ENCODE measurements around the gene ECE2.
"Not testable (repeated sequence)": the region's sequence is repeated elsewhere in the genome, so short reads cannot be mapped to it uniquely, and the experiment has no call there.

ECE2 gene

DNA sequence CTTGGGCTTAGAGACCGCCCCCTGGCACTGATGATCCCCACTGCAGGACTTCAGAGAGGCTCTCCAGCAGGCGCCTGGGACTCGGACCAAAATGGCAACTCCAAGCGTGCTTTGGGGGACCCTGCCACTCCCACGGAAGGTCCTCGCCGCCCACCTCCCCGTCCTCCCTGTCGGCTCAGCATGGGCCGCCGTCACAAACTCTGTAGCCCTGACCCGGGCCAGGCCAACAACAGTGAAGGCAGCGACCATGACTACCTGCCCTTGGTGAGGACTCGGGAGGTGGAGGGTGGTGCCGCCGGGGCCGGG, 34.7 kb upstream of the ECE2 start:
- no peak for DNase-seq

DNA sequence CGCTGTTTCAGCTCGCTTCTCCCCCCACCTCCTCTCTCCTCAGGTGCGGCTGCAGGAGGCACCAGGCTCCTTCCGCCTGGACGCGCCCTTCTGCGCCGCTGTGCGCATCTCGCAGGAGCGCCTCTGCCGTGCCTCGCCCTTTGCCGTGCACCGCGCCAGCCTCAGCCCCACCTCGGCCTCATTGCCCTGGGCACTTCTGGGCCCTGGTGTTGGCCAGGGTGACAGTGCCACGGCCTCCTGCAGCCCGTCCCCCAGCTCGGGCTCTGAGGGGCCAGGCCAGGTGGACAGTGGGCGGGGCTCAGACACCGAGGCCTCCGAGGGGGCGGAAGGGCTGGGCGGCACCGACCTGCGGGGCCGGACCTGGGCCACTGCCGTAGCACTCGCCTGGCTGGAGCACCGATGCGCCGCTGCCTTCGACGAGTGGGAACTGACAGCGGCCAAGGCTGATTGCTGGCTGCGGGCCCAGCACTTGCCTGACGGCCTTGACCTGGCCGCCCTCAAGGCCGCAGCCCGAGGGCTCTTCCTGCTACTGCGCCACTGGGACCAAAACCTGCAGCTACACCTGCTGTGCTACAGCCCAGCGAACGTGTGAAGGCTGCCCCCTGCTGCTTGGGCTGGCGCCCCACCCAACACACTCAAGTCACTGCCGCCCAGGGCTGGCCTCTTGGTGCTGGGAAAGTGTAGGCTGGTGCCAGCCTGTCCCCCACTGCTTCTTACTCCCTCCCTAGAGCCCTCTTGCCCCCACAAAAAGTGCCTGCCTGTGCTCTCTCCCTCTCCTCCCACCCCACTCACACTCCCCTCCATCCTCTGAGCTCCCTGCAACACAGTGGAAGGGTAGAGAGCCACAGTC, 34.1 kb upstream of the ECE2 start:
- DNase-seq, result peak; percentile 85

GRCh38 chr3:184242297-184242685, 33.5 kb upstream of the ECE2 start:
- DNase-seq, result no peak

DNA sequence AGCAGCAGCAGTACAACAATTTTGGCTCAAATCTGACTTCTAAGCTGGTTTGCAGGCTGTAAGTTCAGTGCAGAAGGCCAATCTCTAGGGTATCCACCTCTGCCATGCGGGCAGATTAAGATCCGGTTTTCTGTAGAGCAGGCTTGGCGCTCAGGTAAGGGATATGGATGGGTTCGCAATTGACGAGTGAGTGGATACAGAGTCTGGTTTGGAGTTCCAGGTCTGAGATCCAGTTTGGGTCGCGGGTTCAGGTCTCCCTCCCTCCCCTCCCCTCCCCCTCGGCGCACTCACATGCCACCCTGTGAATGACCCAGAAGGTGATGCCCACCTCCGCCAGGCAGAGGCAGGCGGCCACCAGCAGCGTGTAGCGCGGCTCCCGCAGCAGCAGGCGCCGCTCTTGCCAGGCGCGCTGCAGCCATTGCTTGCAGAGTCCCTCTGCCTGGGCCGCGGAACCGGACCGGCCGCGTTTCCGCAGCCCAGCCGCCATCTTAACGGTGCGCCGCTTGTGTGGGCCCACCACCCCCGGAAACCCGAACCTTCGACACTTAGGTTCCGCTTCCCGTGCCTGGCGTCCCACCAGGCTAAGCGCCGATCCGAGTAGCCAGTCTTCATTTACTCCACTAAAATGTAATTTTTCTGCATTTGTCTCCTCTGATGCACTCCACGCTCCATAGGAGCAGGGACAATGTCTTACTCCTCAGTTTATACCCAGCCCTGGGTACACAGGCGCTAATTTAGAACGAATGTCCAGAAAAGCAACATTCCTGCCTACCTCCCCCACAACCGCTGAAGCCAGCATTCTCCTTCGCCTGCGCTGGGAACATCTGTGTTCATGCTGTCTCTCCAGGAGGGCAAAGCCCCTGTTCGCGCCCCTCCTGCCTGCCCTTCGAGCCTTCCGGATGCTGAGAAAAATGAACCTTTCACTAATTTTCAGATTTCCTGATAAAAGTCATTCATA, 27.1 kb upstream of the ECE2 start, which contains the start of gene ALG3:
Gene ALG3, minus strand, starts transcription at position 509 of the 958 bp plus-strand sequence. Its CDS starts 22 bp downstream, at position 487.
- DNase-seq, result peak; percentile 92

- DNase-seq, result peak; percentile 100
Measured at GRCh38 chr3:184249412-184250166, 26.2 kb upstream of the ECE2 start, which contains the start of gene EEF1AKMT4. EEF1AKMT4 (plus strand) TSS chr3:184249672; CDS start chr3:184249695, 23 bp downstream.

- DNase-seq, result peak; percentile 95
Measured at GRCh38 chr3:184250167-184250828, 25.5 kb upstream of the ECE2 start.

DNA sequence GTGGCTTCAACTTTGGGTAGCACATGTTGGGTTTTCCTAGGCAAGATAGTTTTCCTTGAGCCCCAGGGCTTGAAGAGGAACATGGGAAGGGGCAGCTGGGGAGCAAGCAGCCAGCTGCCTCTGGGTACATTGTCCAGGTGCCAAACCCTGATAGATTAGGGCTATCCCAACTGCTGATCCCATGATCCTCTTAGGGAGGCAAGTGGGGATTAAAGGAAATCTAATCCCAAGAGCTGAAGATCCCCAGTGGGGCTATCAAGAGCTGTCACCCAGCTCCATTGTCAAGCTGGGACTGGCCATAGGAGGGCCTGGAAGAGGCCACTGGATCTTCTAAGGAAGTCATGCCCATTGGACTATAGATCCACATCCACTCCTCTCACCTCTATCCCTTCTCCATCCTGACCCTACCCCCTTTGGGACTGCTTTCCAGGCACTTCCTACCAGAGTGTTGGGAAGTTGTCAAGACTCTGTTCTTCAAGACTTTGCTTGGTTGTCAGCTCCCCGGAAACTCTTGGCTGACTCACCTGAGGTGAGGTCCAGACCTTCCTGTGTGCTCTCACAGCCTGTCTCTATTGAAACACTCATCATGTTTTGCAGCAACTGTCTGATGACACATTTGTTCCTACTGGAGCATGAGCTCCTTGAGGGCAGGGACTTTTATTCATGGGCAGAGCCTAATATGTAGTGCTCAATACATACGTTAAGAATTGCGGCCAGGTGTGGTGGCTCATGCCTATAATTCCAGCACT, 20.4 kb upstream of the ECE2 start:
- DNase-seq, result no peak

DNA sequence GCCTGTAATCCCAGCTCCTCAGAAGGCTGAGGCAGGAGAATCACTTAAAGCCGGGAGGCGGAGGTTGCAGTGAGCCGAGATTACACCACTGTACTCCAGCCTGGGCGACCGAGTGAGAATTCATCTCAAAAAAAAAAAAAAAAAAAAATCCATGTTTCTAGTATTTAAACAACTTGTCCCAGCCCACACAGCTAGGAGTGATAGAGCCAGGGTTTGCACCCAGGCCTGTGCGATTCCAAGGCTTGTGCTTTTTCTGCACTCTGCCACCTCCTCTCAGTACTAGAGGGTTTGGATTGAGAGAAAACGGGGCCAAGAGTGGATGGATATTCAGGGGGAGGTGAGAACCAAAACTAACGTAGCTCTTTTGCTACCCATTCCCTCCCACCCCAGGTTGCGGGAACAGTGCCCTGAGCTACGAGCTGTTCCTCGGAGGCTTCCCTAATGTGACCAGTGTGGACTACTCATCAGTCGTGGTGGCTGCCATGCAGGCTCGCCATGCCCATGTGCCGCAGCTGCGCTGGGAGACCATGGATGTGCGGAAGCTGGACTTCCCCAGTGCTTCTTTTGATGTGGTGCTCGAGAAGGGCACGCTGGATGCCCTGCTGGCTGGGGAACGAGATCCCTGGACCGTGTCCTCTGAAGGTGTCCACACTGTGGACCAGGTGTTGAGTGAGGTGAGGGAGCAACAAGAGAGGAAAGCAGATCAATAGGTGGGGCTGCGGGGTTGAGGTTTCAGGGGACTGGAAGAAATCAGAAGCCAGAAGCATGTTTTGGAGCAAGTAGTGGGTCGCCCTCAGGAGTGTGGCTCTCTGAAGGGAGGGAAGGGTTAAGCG, 18.5 kb upstream of the ECE2 start:
- DNase-seq, result no peak

- no peak for DNase-seq
Measured at GRCh38 chr3:184258926-184259325, 16.9 kb upstream of the ECE2 start.

GRCh38 chr3:184259396-184259877, 16.4 kb upstream of the ECE2 start:
- no peak for DNase-seq

DNA sequence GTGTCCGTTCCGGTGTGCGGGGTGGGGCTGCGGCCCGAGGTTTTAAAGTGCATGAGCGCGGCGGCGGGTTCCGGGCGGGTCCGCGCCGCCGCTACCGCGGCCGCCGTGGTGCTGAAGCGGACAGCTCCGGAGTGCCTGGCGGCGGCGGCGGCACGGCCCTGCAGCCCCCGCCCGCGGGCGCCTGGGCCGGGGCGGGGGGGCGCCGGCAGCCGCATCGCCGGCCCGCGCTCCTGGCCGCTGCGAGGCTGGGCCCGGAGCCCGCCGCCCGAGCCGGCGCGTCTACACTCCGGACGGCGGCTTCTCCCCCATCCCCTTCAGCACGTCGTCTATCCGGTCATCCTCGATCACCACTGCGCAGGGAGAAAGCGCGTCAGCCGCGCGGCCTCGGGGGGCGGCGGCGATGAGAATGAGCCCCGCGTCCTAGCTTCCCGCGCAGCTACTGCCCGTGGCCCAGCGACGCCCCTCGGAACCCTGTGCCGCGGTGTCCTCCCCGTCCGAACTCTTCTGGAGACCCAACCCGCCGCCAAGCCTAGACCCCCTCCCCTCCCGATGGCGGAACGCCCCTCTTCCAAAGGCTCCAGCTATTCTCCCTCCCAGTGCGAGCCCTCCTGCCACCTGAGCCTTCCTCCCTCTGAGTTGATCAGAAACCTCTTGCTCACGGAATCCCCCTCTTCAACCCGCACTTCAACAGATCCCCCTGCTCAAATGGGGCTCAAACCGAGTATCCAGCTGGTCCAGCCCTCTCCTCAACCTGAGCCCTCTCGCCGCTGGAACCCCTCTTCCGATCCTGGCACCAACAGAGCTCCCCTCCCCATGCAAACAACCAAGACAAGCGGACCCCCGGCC, 15.7 kb upstream of the ECE2 start:
- peak; percentile 63 for DNase-seq

GRCh38 chr3:184260724-184261269, 15.0 kb upstream of the ECE2 start:
- no peak for DNase-seq

DNA sequence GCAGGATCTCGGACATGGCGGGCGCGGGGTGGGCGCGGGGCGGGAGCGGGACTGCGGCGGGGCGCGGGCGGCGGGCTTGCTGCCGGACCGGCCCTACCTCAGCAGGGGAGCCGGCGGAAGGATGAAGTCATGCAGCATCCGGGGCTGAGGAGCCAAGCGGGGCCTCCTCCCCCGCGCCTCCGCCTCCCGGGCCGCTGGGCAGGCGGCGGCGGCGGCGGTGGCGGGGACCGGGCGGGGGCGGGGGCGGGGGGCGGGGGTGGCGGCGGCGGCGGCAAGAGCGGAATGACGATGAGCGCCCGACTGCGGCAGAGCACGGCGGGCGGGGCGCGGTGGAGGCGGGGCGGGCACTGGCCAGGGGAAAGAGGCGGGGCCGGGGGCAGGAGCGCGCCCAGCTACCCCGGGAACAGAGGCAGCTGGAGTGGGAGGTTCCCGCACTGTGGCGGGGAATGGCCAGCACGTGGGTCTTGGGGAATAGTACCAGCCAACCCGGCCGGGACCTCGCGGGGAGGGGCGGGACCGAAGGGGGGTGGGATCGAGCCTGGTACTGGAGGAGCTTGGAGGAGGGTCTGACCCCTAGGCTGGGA, 14.5 kb upstream of the ECE2 start, which contains the start of gene CAMK2N2:
Gene CAMK2N2, minus strand, starts transcription at position 284 of the 584 bp plus-strand sequence. Its CDS starts 268 bp downstream, at position 16.
- peak; percentile 95 for DNase-seq

GRCh38 chr3:184261854-184262763, 13.7 kb upstream of the ECE2 start:
- no peak for DNase-seq

DNA sequence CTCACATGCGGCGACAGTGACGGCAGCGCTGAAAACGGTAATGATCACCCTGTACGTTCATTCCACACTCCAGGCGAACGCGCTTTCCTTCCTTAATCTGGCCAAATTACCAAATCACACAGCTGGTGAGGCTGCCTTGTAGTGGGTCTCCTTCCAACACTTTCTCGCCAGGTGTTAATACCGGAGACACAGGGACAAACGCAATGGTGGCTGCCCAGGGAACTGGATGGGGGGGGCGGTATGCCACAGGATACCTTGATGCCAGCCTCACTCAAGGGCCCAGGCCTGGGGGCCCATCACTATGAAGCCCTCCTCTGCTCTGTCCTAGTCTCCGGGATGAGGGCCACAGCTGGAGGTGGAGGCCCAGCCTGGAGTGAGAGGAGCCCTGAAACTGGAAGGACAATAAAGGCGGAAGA, 13.1 kb upstream of the ECE2 start:
- no peak for DNase-seq

GRCh38 chr3:184267249-184267648, 8.6 kb upstream of the ECE2 start:
- not testable (repeated sequence) for DNase-seq

GRCh38 chr3:184272269-184272668, 3.6 kb upstream of the ECE2 start:
- no peak for DNase-seq

DNA sequence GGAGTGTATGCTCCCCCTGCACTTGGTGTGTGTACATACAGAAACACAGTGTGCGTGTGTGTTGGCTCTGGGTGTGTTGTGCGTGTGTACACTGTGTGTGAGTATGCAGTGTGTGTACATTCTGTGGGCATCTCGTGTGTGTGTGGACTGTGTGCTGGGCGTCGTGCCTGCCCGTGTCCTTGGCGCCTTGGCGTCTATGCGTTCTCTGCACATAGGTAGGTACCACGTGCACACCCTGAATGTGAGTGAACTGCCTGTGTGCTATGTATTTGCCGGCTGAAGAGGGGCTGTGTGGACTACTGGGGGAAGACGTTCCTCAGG, 481 bp upstream of the ECE2 start:
- no peak for DNase-seq
